ENCODE data around the gene ELP2. TPM values are rescaled to one million over a fixed set of nuclear protein-coding genes. Genes with fewer than 3 reads are reported as not detected.

ELP2 gene
- total RNA-seq, 2 experiments from 2014 or later: 54.5 to 60.1 TPM

GRCh38 chr18:36176177-36176584 lies 46.5 kb downstream of the ELP2 start:
- Mint-ChIP-seq H3K9me3 (no peaks in the 10 kb centered on the region), H3K27ac (no peak overlapping the region), H3K4me3 (no peak overlapping the region)

GRCh38 chr18:36176711-36177110 lies 47.0 kb downstream of the ELP2 start:
- no peak for DNase-seq
- no peak overlapping the region for H3K4me3 Mint-ChIP-seq
- H3K9me3 Mint-ChIP-seq: no peaks in the 10 kb centered on the region
- H3K27ac Mint-ChIP-seq: no peak overlapping the region
- POLR2A ChIA-PET: no interaction called here
- H3K27me3 Mint-ChIP-seq: no peaks in the 10 kb centered on the region
- peaks cover 30% of the 10 kb centered on the region for H3K4me1 Mint-ChIP-seq
- H3K36me3 Mint-ChIP-seq (ENCODE audit: low read depth): peaks cover 31% of the 10 kb centered on the region
- CTCF ChIA-PET: no interaction called here

More at GRCh38 chr18:36176177-36176584, 46.5 kb downstream of the ELP2 start:
- peaks cover 31% of the 10 kb centered on the region for H3K36me3 Mint-ChIP-seq (ENCODE audit: low read depth)
- no peak for DNase-seq
- ChIA-PET CTCF (interaction anchor here (0.8 kb wide), 1 partner anchor 9 kb away, joined by 3 read pairs; no protein-coding TSS in a partner anchor), POLR2A (no interaction called here)
- H3K27me3 Mint-ChIP-seq: no peaks in the 10 kb centered on the region
- peaks cover 30% of the 10 kb centered on the region for H3K4me1 Mint-ChIP-seq

- Mint-ChIP-seq H3K36me3 (ENCODE audit: low read depth) (peaks cover 28% of the 10 kb centered on the region), H3K4me3 (no peak overlapping the region)
Observed at GRCh38 chr18:36177913-36178312, 48.2 kb downstream of the ELP2 start.

GRCh38 chr18:36179562-36180355 lies 50.1 kb downstream of the ELP2 start:
- Mint-ChIP-seq H3K27ac (no peak overlapping the region), H3K36me3 (ENCODE audit: low read depth) (peaks cover 23% of the 10 kb centered on the region), H3K4me1 (peaks cover 30% of the 10 kb centered on the region), H3K27me3 (no peaks in the 10 kb centered on the region), H3K9me3 (no peaks in the 10 kb centered on the region), H3K4me3 (no peak overlapping the region)
- DNase-seq: no peak
- ChIA-PET CTCF (interaction anchor here (0.6 kb wide), 1 partner anchor 1140 kb away, joined by 3 read pairs; no protein-coding TSS in a partner anchor), POLR2A (no interaction called here)

More at GRCh38 chr18:36177913-36178312, 48.2 kb downstream of the ELP2 start:
- H3K9me3 Mint-ChIP-seq: no peaks in the 10 kb centered on the region
- H3K27me3 Mint-ChIP-seq: no peaks in the 10 kb centered on the region
- H3K27ac Mint-ChIP-seq: no peak overlapping the region
- DNase-seq: no peak
- peaks cover 30% of the 10 kb centered on the region for H3K4me1 Mint-ChIP-seq
- CTCF ChIA-PET: no interaction called here
- POLR2A ChIA-PET: interaction anchor here (1.3 kb wide), 1 partner anchor 49 kb away, joined by 4 read pairs; the partner anchor contains the start of gene SLC39A6

GRCh38 chr18:36181441-36181840 lies 51.7 kb downstream of the ELP2 start:
- Mint-ChIP-seq H3K36me3 (ENCODE audit: low read depth) (peaks cover 14% of the 10 kb centered on the region), H3K4me3 (no peak overlapping the region), H3K27me3 (peaks cover 4% of the 10 kb centered on the region), H3K9me3 (no peaks in the 10 kb centered on the region), H3K27ac (no peak overlapping the region), H3K4me1 (peaks cover 20% of the 10 kb centered on the region)
- no peak for DNase-seq
- ChIA-PET CTCF (no interaction called here), POLR2A (no interaction called here)

GRCh38 chr18:36181898-36182506 lies 52.3 kb downstream of the ELP2 start:
- Mint-ChIP-seq H3K27me3 (peaks cover 4% of the 10 kb centered on the region), H3K27ac (no peak overlapping the region), H3K36me3 (ENCODE audit: low read depth) (peaks cover 11% of the 10 kb centered on the region), H3K4me1 (peaks cover 18% of the 10 kb centered on the region), H3K4me3 (no peak overlapping the region), H3K9me3 (no peaks in the 10 kb centered on the region)
- DNase-seq: no peak
- ChIA-PET CTCF (no interaction called here), POLR2A (no interaction called here)

- H3K27ac Mint-ChIP-seq: no peak overlapping the region
- CTCF ChIA-PET: no interaction called here
- peaks cover 6% of the 10 kb centered on the region for H3K36me3 Mint-ChIP-seq (ENCODE audit: low read depth)
- H3K4me1 Mint-ChIP-seq: peaks cover 16% of the 10 kb centered on the region
- H3K4me3 Mint-ChIP-seq: no peak overlapping the region
- H3K9me3 Mint-ChIP-seq: no peaks in the 10 kb centered on the region
- no peak for DNase-seq
- peaks cover 4% of the 10 kb centered on the region for H3K27me3 Mint-ChIP-seq
- POLR2A ChIA-PET: no interaction called here
Observed at GRCh38 chr18:36183033-36183432, 53.3 kb downstream of the ELP2 start.

GRCh38 chr18:36183987-36184386 lies 54.3 kb downstream of the ELP2 start:
- H3K9me3 Mint-ChIP-seq: no peaks in the 10 kb centered on the region
- no peak overlapping the region for H3K27ac Mint-ChIP-seq

GRCh38 chr18:36185157-36185556 lies 55.5 kb downstream of the ELP2 start:
- ChIA-PET POLR2A (interaction anchor here (1.4 kb wide), 1 partner anchor 56 kb away, joined by 4 read pairs; the partner anchor contains the start of gene SLC39A6), CTCF (no interaction called here)
- Mint-ChIP-seq H3K4me3 (no peak overlapping the region), H3K27me3 (peaks cover 22% of the 10 kb centered on the region), H3K27ac (no peak overlapping the region), H3K9me3 (no peaks in the 10 kb centered on the region), H3K36me3 (ENCODE audit: low read depth) (no peaks in the 10 kb centered on the region), H3K4me1 (peaks cover 7% of the 10 kb centered on the region)
- DNase-seq: no peak

More at GRCh38 chr18:36183987-36184386, 54.3 kb downstream of the ELP2 start:
- H3K36me3 Mint-ChIP-seq (ENCODE audit: low read depth): no peaks in the 10 kb centered on the region
- ChIA-PET POLR2A (no interaction called here), CTCF (no interaction called here)
- peaks cover 12% of the 10 kb centered on the region for H3K4me1 Mint-ChIP-seq
- no peak overlapping the region for H3K4me3 Mint-ChIP-seq
- no peak for DNase-seq
- H3K27me3 Mint-ChIP-seq: peaks cover 14% of the 10 kb centered on the region

- Mint-ChIP-seq H3K27me3 (peaks cover 23% of the 10 kb centered on the region), H3K36me3 (ENCODE audit: low read depth) (no peaks in the 10 kb centered on the region), H3K9me3 (no peaks in the 10 kb centered on the region), H3K4me1 (peaks cover 6% of the 10 kb centered on the region), H3K27ac (no peak overlapping the region), H3K4me3 (peak overlapping the region; percentile 73)
- ChIA-PET POLR2A (interaction anchor here (1.4 kb wide), 1 partner anchor 57 kb away, joined by 4 read pairs; the partner anchor contains the start of gene SLC39A6), CTCF (no interaction called here)
- DNase-seq: no peak
Observed at GRCh38 chr18:36185901-36186460, 56.3 kb downstream of the ELP2 start.

GRCh38 chr18:36186461-36187192 lies 56.9 kb downstream of the ELP2 start:
- no peak overlapping the region for H3K27ac Mint-ChIP-seq
- POLR2A ChIA-PET: interaction anchor here (1.3 kb wide), 2 partner anchors 11 to 58 kb away, joined by 3 to 4 read pairs; no protein-coding TSS in a partner anchor
- peak; percentile 34 for DNase-seq

GRCh38 chr18:36187193-36187825 lies 57.6 kb downstream of the ELP2 start, which contains the start of gene MOCOS:
Gene MOCOS (plus strand): TSS chr18:36187497. CDS start chr18:36187540, 43 bp downstream.
- Mint-ChIP-seq H3K36me3 (ENCODE audit: low read depth) (no peaks in the 10 kb centered on the region), H3K4me1 (peaks cover 6% of the 10 kb centered on the region), H3K4me3 (peak within 1 kb of the TSS; percentile 73), H3K27me3 (peaks cover 28% of the 10 kb centered on the region), H3K9me3 (no peaks in the 10 kb centered on the region), H3K27ac (no peak within 1 kb of the TSS)
- DNase-seq: peak; percentile 56
- CTCF ChIA-PET: no interaction called here
- POLR2A ChIA-PET: interaction anchor here (1.3 kb wide), 2 partner anchors 11 to 59 kb away, joined by 3 to 4 read pairs; no protein-coding TSS in a partner anchor

More at GRCh38 chr18:36186461-36187192, 56.9 kb downstream of the ELP2 start:
- peaks cover 6% of the 10 kb centered on the region for H3K4me1 Mint-ChIP-seq
- no peaks in the 10 kb centered on the region for H3K9me3 Mint-ChIP-seq
- peaks cover 24% of the 10 kb centered on the region for H3K27me3 Mint-ChIP-seq
- CTCF ChIA-PET: no interaction called here
- H3K4me3 Mint-ChIP-seq: peak overlapping the region; percentile 73
- H3K36me3 Mint-ChIP-seq (ENCODE audit: low read depth): no peaks in the 10 kb centered on the region
